ENCODE results near the gene TIMP4. TPM values are rescaled to one million over a fixed set of nuclear protein-coding genes. Genes with fewer than 3 reads are reported as not detected.
A peak's percentile ranks its signal among the peaks of the same experiment; 100 is the strongest.

Gene TIMP4
- total and polyA plus RNA-seq, 2 of the 4 experiments (the other 2 are of a cell fraction), result 0.39 to 0.54 TPM

GRCh38 chr3:12120374-12121140 is 38.2 kb downstream of the TIMP4 start:
- Histone ChIP-seq H3K27me3 (ENCODE audit: control insufficient read depth, insufficient read depth, low read length) (peaks cover 20% of the 10 kb centered on the region), H3K23ac (ENCODE audit: low read depth, low read length) (no peak overlapping the region), H3K9ac (ENCODE audit: low read depth, low read length) (no peak overlapping the region), H2AK9ac (replicated peaks; ENCODE audit: low read depth, low read length, poor library complexity) (no peak overlapping the region), H3K27ac (ENCODE audit: insufficient read depth, low read length) (no peak overlapping the region), H3K36me3 (ENCODE audit: control insufficient read depth, insufficient read depth, low read length) (no peaks in the 10 kb centered on the region), H3K9me3 (ENCODE audit: control insufficient read depth, insufficient read depth, low read length) (no peaks in the 10 kb centered on the region), H3K9me1 (ENCODE audit: insufficient read depth, low read length) (no peaks in the 10 kb centered on the region), H2BK20ac (ENCODE audit: low read depth, low read length) (no peak overlapping the region), H4K5ac (ENCODE audit: low read depth, low read length) (no peak overlapping the region), H3K4me2 (ENCODE audit: low read depth, low read length) (no peak overlapping the region), H3K18ac (ENCODE audit: low read depth, low read length) (no peak overlapping the region), H3K14ac (replicated peaks; ENCODE audit: low read depth, low read length) (no peak overlapping the region), H2AFZ (replicated peaks; ENCODE audit: low read length, poor library complexity) (no peak overlapping the region), H4K20me1 (ENCODE audit: insufficient read depth, low read length) (no peaks in the 10 kb centered on the region), H2BK5ac (ENCODE audit: low read depth, low read length, poor library complexity, severe bottlenecking) (no peak overlapping the region), H3K4me1 (ENCODE audit: control insufficient read depth, insufficient read depth, low read length) (no peaks in the 10 kb centered on the region), H4K91ac (ENCODE audit: insufficient read depth, low read depth, low read length) (no peak overlapping the region), H3K4me3 (ENCODE audit: insufficient read depth, low read depth, low read length) (no peak overlapping the region), H3K4ac (ENCODE audit: low read depth, low read length) (no peak overlapping the region), H3K56ac (ENCODE audit: extremely low read depth, insufficient read depth, low read length) (no peak overlapping the region), H4K8ac (ENCODE audit: low read depth in 2 of 2, low read length in 2 of 2) (no peak overlapping the region), H2BK120ac (ENCODE audit: low read depth, low read length) (no peak overlapping the region), H2AK5ac (ENCODE audit: low read depth, low read length) (no peak overlapping the region), H2BK15ac (ENCODE audit: low read depth, low read length) (no peak overlapping the region), H3K79me1 (ENCODE audit: low read depth in 1 of 2, low read length in 2 of 2) (no peaks in the 10 kb centered on the region)
- WGBS, 2 experiments (ENCODE audit: extremely low coverage in 2 of 2, insufficient read length in 1 of 2), result 75% methylated on average over 2 of the region's 5 CpGs; no CpG with 5 or more reads in 1 of the 2 experiments
- dilution Hi-C loops (cut with HindIII; ENCODE audit: low sequenced_read_pairs, unreplicated experiment), result no loop called here
- intact Hi-C loops (cut with micrococcal nuclease), result no loop called here
- in situ Hi-C loops (cut with MboI; ENCODE audit: low sequenced_read_pairs), result no loop called here
- CTCF ChIA-PET, result no interaction called here
- no peak for ATAC-seq (ENCODE audit: low read depth)
- no TSS peak for BruUV-seq (replicated peaks)
- peak; percentile 87 for TF ChIP-seq CEBPB (IDR thresholded peaks at IDR 0.05; ENCODE audit: low read depth, low read length)
- no peak for TF ChIP-seq CTCF (conservative IDR thresholded peaks at IDR 0.05; ENCODE audit: low read depth, low read length)
- POLR2A ChIA-PET (ENCODE audit: unreplicated experiment), result no interaction called here
- DNase-seq, result no peak
